ENCODE measurements around the gene PHF12. TPM values are rescaled to one million over a fixed set of nuclear protein-coding genes. Genes with fewer than 3 reads are reported as not detected.
A peak's percentile ranks its signal among the peaks of the same experiment; 100 is the strongest.

Gene PHF12
- total and polyA plus RNA-seq, 2 of the 4 experiments (the other 2 are of a cell fraction): 24.4 to 25.6 TPM

- Histone ChIP-seq H2BK120ac (ENCODE audit: low read depth, low read length) (peak overlapping the region; percentile 53; the same call in 1 of the 2 replicates), H2BK5ac (ENCODE audit: low read depth, low read length, poor library complexity, severe bottlenecking) (peak overlapping the region; percentile 26), H3K18ac (ENCODE audit: low read depth, low read length) (0 out of 2 replicates have a peak overlapping the region, but pooled peaks have one; percentile 18), H4K20me1 (ENCODE audit: insufficient read depth, low read length) (peaks cover 84% of the 10 kb centered on the region), H3K36me3 (ENCODE audit: control insufficient read depth, insufficient read depth, low read length) (peaks cover 19% of the 10 kb centered on the region), H3K9ac (ENCODE audit: low read depth, low read length) (no peak overlapping the region), H3K23ac (ENCODE audit: low read depth, low read length) (peak overlapping the region; percentile 8; the same call in 1 of the 2 replicates), H3K4ac (ENCODE audit: low read depth, low read length) (peak overlapping the region; percentile 29; the same call in 1 of the 2 replicates), H3K79me1 (ENCODE audit: low read depth in 1 of 2, low read length in 2 of 2) (peaks cover 45 to 90% of the 10 kb centered on the region in 2 experiments), H4K8ac (ENCODE audit: low read depth in 2 of 2, low read length in 2 of 2) (no peak overlapping the region), H4K91ac (ENCODE audit: insufficient read depth, low read depth, low read length) (no peak overlapping the region; the same call in 1 of the 2 replicates), H3K56ac (ENCODE audit: extremely low read depth, insufficient read depth, low read length) (no peak overlapping the region), H2AFZ (replicated peaks; ENCODE audit: low read length, poor library complexity) (no peak overlapping the region), H3K4me2 (ENCODE audit: low read depth, low read length) (no peak overlapping the region), H3K14ac (replicated peaks; ENCODE audit: low read depth, low read length) (peak overlapping the region; percentile 40), H2AK5ac (ENCODE audit: low read depth, low read length) (peak overlapping the region; percentile 44; the same call in 1 of the 2 replicates), H3K4me1 (ENCODE audit: control insufficient read depth, insufficient read depth, low read length) (peaks cover 14% of the 10 kb centered on the region), H3K9me3 (ENCODE audit: control insufficient read depth, insufficient read depth, low read length) (peaks cover 8% of the 10 kb centered on the region), H3K9me1 (ENCODE audit: insufficient read depth, low read length) (peaks cover 27% of the 10 kb centered on the region), H3K27ac (ENCODE audit: insufficient read depth, low read length) (no peak overlapping the region), H3K27me3 (ENCODE audit: control insufficient read depth, insufficient read depth, low read length) (no peaks in the 10 kb centered on the region), H3K4me3 (ENCODE audit: insufficient read depth, low read depth, low read length) (no peak overlapping the region), H2AK9ac (replicated peaks; ENCODE audit: low read depth, low read length, poor library complexity) (no peak overlapping the region), H2BK15ac (ENCODE audit: low read depth, low read length) (peak overlapping the region; percentile 26; the same call in 1 of the 3 replicates), H4K5ac (ENCODE audit: low read depth, low read length) (no peak overlapping the region), H2BK20ac (ENCODE audit: low read depth, low read length) (peak overlapping the region; percentile 17; the same call in 1 of the 2 replicates)
- no peak; the same call in 1 of the 2 replicates for ATAC-seq (ENCODE audit: low read depth)
- ChIA-PET POLR2A (ENCODE audit: unreplicated experiment) (no interaction called here), CTCF (interaction anchor here (1.4 kb wide), 1 partner anchor 199 kb away, joined by 3 read pairs; no protein-coding TSS in a partner anchor)
- intact Hi-C loops (cut with micrococcal nuclease) (no loop called here), in situ Hi-C loops (cut with MboI; ENCODE audit: low sequenced_read_pairs) (no loop called here), dilution Hi-C loops (cut with HindIII; ENCODE audit: low sequenced_read_pairs, unreplicated experiment) (no loop called here)
- DNase-seq: no peak
- no TSS peak for BruUV-seq (replicated peaks)
- TF ChIP-seq MXI1 (IDR thresholded peaks at IDR 0.05; ENCODE audit: borderline replicate concordance, low read depth, low read length) (no peak), RCOR1 (IDR thresholded peaks at IDR 0.05; ENCODE audit: insufficient replicate concordance, low read length) (no peak), SMC3 (IDR thresholded peaks at IDR 0.05; ENCODE audit: low read depth, low read length) (no peak), MAFK (IDR thresholded peaks at IDR 0.05; ENCODE audit: low read depth, low read length) (no peak), POLR2A (IDR thresholded peaks at IDR 0.05; ENCODE audit: low read depth, low read length) (no peak)
- WGBS, 2 experiments (ENCODE audit: extremely low coverage in 2 of 2, insufficient read length in 1 of 2): no CpG with 5 or more reads among the region's 4 CpGs
Measured at GRCh38 chr17:28926786-28927185, 24.5 kb downstream of the PHF12 start.
